Spleen (tissue), 13 donors: ENCODE measurements around the gene ZNF718. TPM values are rescaled to one million over a fixed set of nuclear protein-coding genes. Genes with fewer than 3 reads are reported as not detected.
A peak's percentile ranks its signal among the peaks of the same experiment; 100 is the strongest.
"Not testable (repeated sequence)": the region's sequence is repeated elsewhere in the genome, so short reads cannot be mapped to it uniquely, and the experiment has no call there.

Experiments used
- DNase-seq: peaks from one replicate; pipeline ENCODE4 v3.0.0-alpha.2; 2020
- H3K27ac ChIP-seq, 8 donors: fragments of 200-600 bp; sonication (generic) in 7 of 8; 1 replicate in 4 of 8; 2 replicates in 4 of 8; pipeline versions ENCODE4 v1.5.0 to v1.8.0; 2016 to 2021; ENCODE audit warnings: inconsistent platforms in 4 of 8, mild to moderate bottlenecking in 4 of 8, moderate library complexity in 1 of 8
- H3K27me3 ChIP-seq, 7 donors: fragments of 200-600 bp; sonication (generic) in 6 of 7; replicated peaks in 1 of 7; 1 replicate in 4 of 7; 2 replicates in 3 of 7; pipeline versions ENCODE4 v1.5.0 to v1.8.0; 2016 to 2021; ENCODE audit warnings: inconsistent platforms in 3 of 7, mild to moderate bottlenecking in 1 of 7
- H3K36me3 ChIP-seq, 6 donors: fragments of 200-600 bp; sonication (generic) in 5 of 6; 1 replicate in 4 of 6; 2 replicates in 2 of 6; pipeline versions ENCODE4 v1.5.0 to v1.8.0; 2016 to 2021; ENCODE audit warnings: inconsistent platforms in 2 of 6
- H3K4me1 ChIP-seq, 6 donors: fragments of 200-600 bp; sonication (generic) in 5 of 6; 1 replicate in 3 of 6; 2 replicates in 3 of 6; pipeline versions ENCODE4 v1.5.0 to v1.8.0; 2016 to 2021; ENCODE audit warnings: inconsistent platforms in 3 of 6
- H3K4me3 ChIP-seq, 8 donors: fragments of 200-600 bp; sonication (generic) in 7 of 8; 1 replicate in 4 of 8; 2 replicates in 4 of 8; pipeline versions ENCODE4 v1.5.0 to v1.8.0; 2016 to 2021; ENCODE audit warnings: inconsistent platforms in 4 of 8, mild to moderate bottlenecking in 4 of 8, moderate library complexity in 2 of 8
- H3K9me3 ChIP-seq, 8 donors: fragments of 200-600 bp; sonication (generic) in 7 of 8; 1 replicate in 4 of 8; 2 replicates in 4 of 8; pipeline versions ENCODE4 v1.5.0 to v1.8.0; 2016 to 2021; ENCODE audit warnings: inconsistent platforms in 4 of 8
- POLR2A ChIP-seq, 3 donors: fragments of 450-650 bp; IDR thresholded peaks; one replicate each; pipeline ENCODE4 v1.5.1; 2017; ENCODE audit warnings: antibody characterized with exemption in 3 of 3, mild to moderate bottlenecking in 1 of 3
- POLR2AphosphoS5 ChIP-seq, 3 donors: sonication (generic); formaldehyde crosslinking; IDR thresholded peaks; one replicate each; pipeline ENCODE4 v1.5.1; 2017; ENCODE audit warnings: antibody characterized with exemption in 3 of 3
- WGBS, 5 donors: extraction: QIAGEN DNeasy Blood & Tissue Kit in 3 of 5; methylation state at CpG; one replicate each; pipeline versions ENCODE4 v1.1.5 to v1.1.7; 2013 to 2018; 5-methylcytosine and 5-hydroxymethylcytosine counted together
- intact Hi-C: fragments of 100-400 bp; cut with DNase I; formaldehyde crosslinking; loops from one replicate; pipeline ENCODE4 v1.15.0; 2023; ENCODE audit warnings: low total_unique reads
- long read RNA-seq, 2 donors: transcript quantifications; one replicate each; lab custom pipeline, GENCODE V29; 2026
- polyA plus RNA-seq, 3 donors: library from polyadenylated mRNA; stranded (reverse); fragments of 200-250 nt; gene quantifications; one replicate each; pipeline ENCODE4 v1.2.1, GENCODE V29; 2013
- total RNA-seq, 7 donors: library from RNA; depleted of rRNA in 3 of 7; stranded (reverse); fragments of >200 nt in 3 of 7; fragmentation: NEBNext Ultra II Directional in 4 of 7; extraction: Animal tissue kit (Norgen Biotek cat#: 25700) in 4 of 7; gene quantifications; one replicate each; pipeline versions ENCODE4 v1.1.0 to v1.2.1, GENCODE V29; 2016 to 2021
- TF ChIP-seq, protein P1 (sequence below), 11 experiments: fragments of 200-600 bp in 7 of 11; fragments of 450-650 bp in 4 of 11; sonication (generic) in 4 of 11; IDR thresholded peaks in 8 of 11; conservative IDR thresholded peaks in 3 of 11; 1 replicate in 7 of 11; 2 replicates in 4 of 11; pipeline versions ENCODE4 v1.4.0 to v1.8.0; 2016 to 2021; ENCODE audit warnings: antibody characterized with exemption in 11 of 11, inconsistent platforms in 4 of 11, mild to moderate bottlenecking in 1 of 11
- donor health status: healthy with polysubstance abuse.
- donor health status: DM: no; HTN: no; CAD: no; lungs with moderate emphysema.
- donor health status: DM: no; HTN: no; CAD: no.
- donor health status: Bipolar disorder and iron deficiency.
- donor health status: healthy.
- donor health status: DM: no; HTN: no; CAD: no.
- donor health status: DM: yes; HTN: yes; CAD: no.

The ZNF718 gene
- 10 to 100 TPM in 6 of 7 donors, 1 to 10 TPM in 1; 9.8 to 22.0 (median 11.8) TPM for total RNA-seq
- 1 to 10 TPM; 1.0 to 2.5 (median 1.6) TPM for polyA plus RNA-seq
- long read RNA-seq, donor 1, partial matches to known transcripts = 0 of 1 reads
- long read RNA-seq, donor 1, other reads (novel, unspliced or antisense) = 0 of 1 reads
- long read RNA-seq, donor 2 = 0 reads

GRCh38 chr4:124275-125081 lies at the start of gene ZNF718:
Gene ZNF718 (plus strand): TSS chr4:124501. CDS start chr4:124671, 170 bp downstream.
- Histone ChIP-seq H3K36me3 (peaks cover 0 to 40% (median 11%) of the 10 kb centered on the region in 6 donors), H3K4me1 (peaks cover 10 to 44% (median 20%) of the 10 kb centered on the region in 6 donors), H3K9me3 (peaks cover 0 to 98% (median 39%) of the 10 kb centered on the region in 8 donors), H3K27ac (peak within 1 kb of the TSS; percentile 80 to 96 (median 91)), H3K27me3 (no peaks in the 10 kb centered on the region), H3K4me3 (peak within 1 kb of the TSS; percentile 60 to 86 (median 83))
- peak; percentile 96 for DNase-seq
- peak; percentile 87 to 93 (median 91) for TF ChIP-seq POLR2AphosphoS5 (IDR thresholded peaks at IDR 0.05)
- no peak for TF ChIP-seq POLR2A (IDR thresholded peaks at IDR 0.05)
- 0 to 38% (median 1%) methylated on average over 24 to 44 of the region's 44 CpGs for WGBS, 5 donors
- intact Hi-C loops = no loop called here

GRCh38 chr4:85951-86350 lies 38.4 kb upstream of the ZNF718 start:
- intact Hi-C loops = no loop called here

GRCh38 chr4:86559-87324 lies 37.6 kb upstream of the ZNF718 start:
- H3K4me1 ChIP-seq, H3K27ac ChIP-seq, H3K27me3 ChIP-seq, H3K4me3 ChIP-seq, DNase-seq, intact Hi-C loops: not testable (repeated sequence)
- H3K9me3 ChIP-seq = peaks cover 57 to 100% (median 100%) of the 10 kb centered on the region in 8 donors
- peaks cover 8 to 69% (median 34%) of the 10 kb centered on the region in 6 donors for H3K36me3 ChIP-seq
- 94 to 99% (median 98%) methylated on average over 7 of the region's 7 CpGs for WGBS, 5 donors

More at GRCh38 chr4:85951-86350, 38.4 kb upstream of the ZNF718 start:
- Histone ChIP-seq H3K9me3 (peaks cover 54 to 100% (median 100%) of the 10 kb centered on the region in 8 donors), H3K27me3 (no peaks in the 10 kb centered on the region), H3K4me1 (no peaks in the 10 kb centered on the region), H3K36me3 (peaks cover 8 to 77% (median 41%) of the 10 kb centered on the region in 6 donors), H3K27ac (no peak overlapping the region), H3K4me3 (peak overlapping the region in 1 of 8 donors; percentile 2)
- WGBS, 5 donors = 87 to 97% (median 93%) methylated on average over 3 of the region's 3 CpGs
- DNase-seq = no peak
- TF ChIP-seq, protein P1, sequence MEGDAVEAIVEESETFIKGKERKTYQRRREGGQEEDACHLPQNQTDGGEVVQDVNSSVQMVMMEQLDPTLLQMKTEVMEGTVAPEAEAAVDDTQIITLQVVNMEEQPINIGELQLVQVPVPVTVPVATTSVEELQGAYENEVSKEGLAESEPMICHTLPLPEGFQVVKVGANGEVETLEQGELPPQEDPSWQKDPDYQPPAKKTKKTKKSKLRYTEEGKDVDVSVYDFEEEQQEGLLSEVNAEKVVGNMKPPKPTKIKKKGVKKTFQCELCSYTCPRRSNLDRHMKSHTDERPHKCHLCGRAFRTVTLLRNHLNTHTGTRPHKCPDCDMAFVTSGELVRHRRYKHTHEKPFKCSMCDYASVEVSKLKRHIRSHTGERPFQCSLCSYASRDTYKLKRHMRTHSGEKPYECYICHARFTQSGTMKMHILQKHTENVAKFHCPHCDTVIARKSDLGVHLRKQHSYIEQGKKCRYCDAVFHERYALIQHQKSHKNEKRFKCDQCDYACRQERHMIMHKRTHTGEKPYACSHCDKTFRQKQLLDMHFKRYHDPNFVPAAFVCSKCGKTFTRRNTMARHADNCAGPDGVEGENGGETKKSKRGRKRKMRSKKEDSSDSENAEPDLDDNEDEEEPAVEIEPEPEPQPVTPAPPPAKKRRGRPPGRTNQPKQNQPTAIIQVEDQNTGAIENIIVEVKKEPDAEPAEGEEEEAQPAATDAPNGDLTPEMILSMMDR (IDR thresholded peaks at IDR 0.05 in 8 of 11, conservative IDR thresholded peaks at IDR 0.05 in 3 of 11) = no peak
- no peak for TF ChIP-seq POLR2AphosphoS5 (IDR thresholded peaks at IDR 0.05)
- no peak for TF ChIP-seq POLR2A (IDR thresholded peaks at IDR 0.05)

- H3K9me3 ChIP-seq = peaks cover 27 to 100% (median 100%) of the 10 kb centered on the region in 8 donors
- intact Hi-C loops = no loop called here
- peaks cover 0 to 3% (median 0%) of the 10 kb centered on the region in 6 donors for H3K36me3 ChIP-seq
- TF ChIP-seq POLR2AphosphoS5 (IDR thresholded peaks at IDR 0.05) (no peak), POLR2A (IDR thresholded peaks at IDR 0.05) (no peak)
- TF ChIP-seq, protein P1 (IDR thresholded peaks at IDR 0.05 in 8 of 11, conservative IDR thresholded peaks at IDR 0.05 in 3 of 11) = no peak
- no peaks in the 10 kb centered on the region for H3K4me1 ChIP-seq
- DNase-seq = no peak
- H3K27me3 ChIP-seq = no peaks in the 10 kb centered on the region
- no peak overlapping the region for H3K27ac ChIP-seq
- H3K4me3 ChIP-seq = no peak overlapping the region
- 90 to 100% (median 94%) methylated on average over 1 of the region's 1 CpG for WGBS, 5 donors
These were observed 25.9 kb upstream of the ZNF718 start for GRCh38 chr4:98386-98785.
